NCI-H1105 (cell line): ENCODE results near the gene MBOAT7.

ENCODE experiments used
- DNase-seq: peaks from one replicate; lab custom pipeline; 2025; lab: John Stamatoyannopoulos, UW

The MBOAT7 gene

DNA sequence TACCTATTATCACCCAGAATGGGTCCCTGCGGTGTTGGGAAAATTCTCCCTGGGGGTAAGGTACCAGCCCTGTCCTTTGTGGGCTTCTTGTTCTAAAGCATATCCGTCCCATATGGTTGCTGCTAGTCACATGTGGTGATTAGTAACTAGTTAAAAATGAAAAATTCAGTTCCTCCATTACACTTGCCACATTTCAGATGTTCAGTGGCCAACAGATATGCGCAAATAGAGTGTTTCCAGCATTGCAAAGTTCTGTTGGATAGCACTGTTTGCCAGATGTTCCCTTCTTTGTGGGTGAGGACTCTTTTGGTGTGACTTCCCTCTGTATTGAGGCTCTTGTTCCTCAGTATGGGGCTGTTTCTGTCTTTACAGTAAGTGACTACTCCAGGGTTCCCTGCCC, 48.0 kb downstream of the MBOAT7 start:
- DNase-seq, result no peak

DNA sequence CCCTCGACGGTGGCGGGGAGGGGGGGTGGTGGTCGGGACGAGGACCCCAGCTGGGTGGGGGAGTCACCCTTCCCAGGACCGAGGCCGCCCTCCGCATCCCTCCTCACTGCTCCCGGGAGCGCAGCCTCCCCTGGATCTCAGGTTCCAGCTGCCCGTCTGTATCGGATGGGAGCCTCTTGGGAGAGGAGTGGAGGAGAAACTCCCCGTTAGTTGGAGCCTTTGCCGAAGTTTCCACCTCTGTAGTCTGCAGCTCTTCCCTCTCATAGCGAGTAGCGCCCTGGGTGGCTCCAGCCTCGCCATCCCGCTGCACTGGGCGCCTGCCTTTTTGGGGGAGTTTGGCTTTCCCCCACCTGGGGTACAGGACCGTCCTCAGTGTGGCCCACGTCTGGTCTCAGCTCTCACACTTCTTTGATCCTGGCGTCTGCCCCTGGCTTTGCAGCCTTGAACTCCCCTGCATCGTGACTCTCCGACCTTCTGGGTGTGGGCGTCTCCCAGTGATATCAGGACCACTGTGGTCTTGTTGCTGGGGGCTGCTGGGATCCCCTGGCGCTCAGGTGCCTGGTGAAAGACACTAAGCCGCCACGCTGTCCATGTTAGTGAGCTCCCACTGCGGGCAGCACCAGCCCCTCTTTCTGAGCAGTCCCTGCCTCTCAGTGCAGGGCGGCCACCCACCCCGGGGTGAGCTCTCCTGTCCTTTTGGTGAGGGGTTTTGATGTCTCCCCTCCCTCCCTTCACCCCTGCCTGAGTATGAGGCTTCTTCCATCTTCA, 50.7 kb downstream of the MBOAT7 start:
- no peak for DNase-seq

GRCh38 chr19:54137699-54138488, 51.5 kb downstream of the MBOAT7 start, which contains the start of gene CNOT3:
Gene CNOT3, plus strand, starts transcription at chr19:54137762. Its CDS starts 5,217 bp downstream, at chr19:54142979.
- peak; percentile 18 for DNase-seq

- DNase-seq, result peak; percentile 100
Measured at GRCh38 chr19:54136864-54137698, 52.3 kb downstream of the MBOAT7 start.

GRCh38 chr19:54136086-54136863, 53.1 kb downstream of the MBOAT7 start:
- no peak for DNase-seq

DNA sequence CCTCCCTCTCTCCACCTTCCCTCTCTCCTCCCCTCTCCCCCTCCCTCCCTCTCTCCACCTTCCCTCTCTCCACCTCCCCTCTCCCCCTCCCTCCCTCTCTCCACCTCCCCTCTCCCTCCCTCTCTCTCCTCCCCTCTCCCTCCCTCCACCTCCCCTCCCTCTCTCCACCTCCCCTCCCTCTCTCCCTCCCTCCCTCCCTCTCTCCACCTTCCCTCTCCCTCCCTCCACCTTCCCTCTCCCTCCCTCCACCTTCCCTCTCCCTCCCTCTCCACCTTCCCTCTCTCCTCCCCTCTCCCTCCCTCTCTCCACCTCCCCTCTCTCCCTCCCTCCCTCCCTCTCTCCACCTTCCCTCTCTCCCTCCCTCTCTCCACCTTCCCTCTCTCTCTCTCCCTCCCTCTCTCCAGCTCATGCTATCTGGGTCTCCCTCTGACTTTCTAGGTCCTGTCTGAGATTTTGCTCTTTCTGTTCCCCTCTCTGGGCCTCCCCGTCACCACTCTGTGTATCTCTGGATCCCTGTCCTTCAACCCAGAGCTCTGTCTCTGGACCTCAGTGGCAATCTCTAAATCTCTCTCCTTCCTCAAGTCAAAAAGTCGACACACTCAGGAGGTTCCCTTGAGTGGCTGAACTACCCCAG, 55.3 kb downstream of the MBOAT7 start:
- DNase-seq, result no peak

DNA sequence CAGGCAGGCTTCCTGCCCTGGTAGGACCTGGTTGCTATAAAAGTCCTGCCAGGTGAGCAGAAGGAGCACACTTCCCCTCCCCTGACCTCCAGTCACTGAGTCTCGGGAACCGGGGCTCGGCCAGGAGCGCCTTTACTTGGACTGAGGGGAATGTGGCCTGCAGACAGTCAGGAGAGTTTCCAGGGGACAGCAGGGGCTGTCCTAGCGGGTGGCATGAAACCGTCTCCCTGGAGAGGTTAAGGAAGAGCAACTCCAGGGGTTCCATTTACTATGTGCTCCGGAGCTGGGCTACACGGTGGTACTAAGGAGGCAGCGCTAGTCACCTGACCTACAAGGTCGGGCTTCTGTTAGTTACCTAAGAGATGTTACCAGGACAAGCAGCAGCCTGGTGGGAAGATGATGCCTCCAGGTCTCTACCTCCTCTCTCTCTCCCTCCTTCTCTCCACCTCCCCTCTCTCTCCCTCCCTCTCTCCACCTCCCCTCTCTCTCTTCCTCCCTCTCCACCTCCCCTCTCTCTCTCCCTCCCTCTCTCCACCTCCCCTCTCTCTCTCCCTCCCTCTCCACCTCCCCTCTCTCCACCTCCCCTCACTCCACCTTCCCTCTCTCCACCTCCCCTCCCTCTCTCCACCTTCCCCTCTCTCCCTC, 55.9 kb downstream of the MBOAT7 start:
- DNase-seq, result peak; percentile 68

GRCh38 chr19:54129617-54129996, 59.8 kb downstream of the MBOAT7 start:
- no peak for DNase-seq

- no peak for DNase-seq
Measured at GRCh38 chr19:54128796-54129616, 60.4 kb downstream of the MBOAT7 start.

DNA sequence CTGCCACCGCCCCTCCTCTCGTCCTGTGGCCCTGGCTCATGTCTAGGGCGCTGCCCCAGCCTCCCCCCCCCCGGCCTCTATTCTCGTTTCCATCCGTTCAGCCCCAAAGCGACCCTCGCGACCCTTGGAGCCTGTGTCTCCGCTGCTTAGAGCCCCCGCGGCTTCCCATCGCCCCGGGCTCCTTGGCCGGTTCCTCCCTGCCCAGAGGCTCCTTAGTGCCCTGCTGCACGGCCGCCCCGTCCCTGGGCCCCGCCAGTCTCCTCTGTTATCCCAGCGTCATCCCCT, 61.0 kb downstream of the MBOAT7 start:
- no peak for DNase-seq

GRCh38 chr19:54127688-54128440, 61.5 kb downstream of the MBOAT7 start:
- DNase-seq, result no peak

- DNase-seq, result no peak
Measured at GRCh38 chr19:54125713-54126112, 63.7 kb downstream of the MBOAT7 start.

GRCh38 chr19:54124393-54124792, 65.0 kb downstream of the MBOAT7 start:
- no peak for DNase-seq

- DNase-seq, result no peak
Measured at GRCh38 chr19:54123682-54124081, 65.7 kb downstream of the MBOAT7 start.
